Small intestine (tissue), 7 donors: ENCODE data around the gene FCN1. TPM values are rescaled to one million over a fixed set of nuclear protein-coding genes. Genes with fewer than 3 reads are reported as not detected.

Experiments
- DNase-seq, 2 donors: peaks; one replicate each; pipeline versions ENCODE4 v3.0.0 to v3.0.0-alpha.2; 2013
- FAIRE-seq: peaks from 2 replicates; lab custom pipeline; 2012; peaks lifted over from hg19 to GRCh38; lab: Jason Lieb, UNC
- H3K27ac ChIP-seq, 3 donors: one replicate each; pipeline ENCODE4 v1.5.1; 2013; ENCODE audit warnings: low read length in 2 of 3, mild to moderate bottlenecking in 2 of 3, control low read depth in 1 of 3, inconsistent platforms in 1 of 3, low read depth in 1 of 3, moderate library complexity in 1 of 3
- H3K27me3 ChIP-seq, 3 donors: one replicate each; pipeline ENCODE4 v1.6.1; 2013; ENCODE audit warnings: low read length in 3 of 3, inconsistent platforms in 1 of 3; ENCODE audit not compliant: control insufficient read depth in 3 of 3, insufficient read depth in 3 of 3
- H3K36me3 ChIP-seq, 3 donors: one replicate each; pipeline ENCODE4 v1.6.1; 2013; ENCODE audit warnings: low read length in 3 of 3, inconsistent platforms in 1 of 3, low read depth in 1 of 3, mild to moderate bottlenecking in 1 of 3, moderate library complexity in 1 of 3; ENCODE audit not compliant: control insufficient read depth in 3 of 3, insufficient read depth in 2 of 3
- H3K4me1 ChIP-seq, 3 donors: one replicate each; pipeline ENCODE4 v1.6.1; 2013; ENCODE audit warnings: low read length in 2 of 3, inconsistent platforms in 1 of 3, low read depth in 1 of 3, mild to moderate bottlenecking in 1 of 3, moderate library complexity in 1 of 3; ENCODE audit not compliant: control insufficient read depth in 3 of 3, insufficient read depth in 2 of 3
- H3K4me3 ChIP-seq, 3 donors: one replicate each; pipeline ENCODE4 v1.5.1; 2013; ENCODE audit warnings: low read length in 3 of 3, control low read depth in 1 of 3, inconsistent platforms in 1 of 3, low read depth in 1 of 3, mild to moderate bottlenecking in 1 of 3, moderate library complexity in 1 of 3
- H3K9me3 ChIP-seq, 2 donors: one replicate each; pipeline ENCODE4 v1.6.1; 2013; ENCODE audit warnings: low read depth in 1 of 2, low read length in 1 of 2; ENCODE audit not compliant: control insufficient read depth in 2 of 2, insufficient read depth in 1 of 2
- WGBS, 3 donors: extraction: QIAGEN DNeasy Blood & Tissue Kit; methylation state at CpG; one replicate each; pipeline ENCODE4 v1.1.7; 2013; 5-methylcytosine and 5-hydroxymethylcytosine counted together
- polyA plus RNA-seq, 4 donors: library from polyadenylated mRNA; stranded (reverse) in 3 of 4; unstranded in 1 of 4; fragments of 200-250 nt in 3 of 4; fragments of 120-200 nt in 1 of 4; gene quantifications; one replicate each; pipeline versions ENCODE4 v1.2.1 to v1.2.3, GENCODE V29; 2013
- donor health status: healthy with polysubstance abuse.
- donor health status: control.
- donor health status: control.
- donor health status: Bipolar disorder and iron deficiency.
- donor health status: healthy.

Gene FCN1
- polyA plus RNA-seq, 4 donors = 0.94 to 1.1 TPM; not detected in 2

DNA sequence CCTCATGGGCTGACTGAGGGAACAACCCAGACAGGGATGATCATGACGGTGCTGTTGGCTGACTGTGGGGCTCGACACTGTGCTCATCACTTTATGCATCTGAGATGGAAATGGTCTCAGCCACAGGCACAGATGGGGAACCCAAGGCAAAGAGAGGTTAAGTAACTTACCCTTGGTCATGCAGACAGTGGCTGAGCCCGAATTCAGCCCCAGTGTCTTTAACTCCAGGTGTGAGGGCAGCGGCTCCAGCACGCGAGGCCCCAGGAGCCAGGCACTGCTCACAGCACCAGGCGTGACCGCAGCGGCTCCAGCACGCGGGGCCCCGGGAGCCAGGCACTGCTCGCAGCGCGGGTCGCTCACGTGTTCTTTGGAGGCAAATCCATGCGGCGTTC, 45.3 kb upstream of the FCN1 start:
- DNase-seq (no peak), FAIRE-seq (no peak)
- Histone ChIP-seq H3K4me1 (no peaks in the 10 kb centered on the region), H3K4me3 (no peak overlapping the region), H3K9me3 (peaks cover 0 to 4% of the 10 kb centered on the region in 2 donors), H3K27me3 (no peaks in the 10 kb centered on the region), H3K27ac (no peak overlapping the region), H3K36me3 (no peaks in the 10 kb centered on the region)
- WGBS, 3 donors = 88 to 90% (median 89%) methylated on average over 19 of the region's 19 CpGs

GRCh38 chr9:134962065-134962972, 44.6 kb upstream of the FCN1 start:
- no peak for FAIRE-seq
- H3K9me3 ChIP-seq = peaks cover 0 to 4% of the 10 kb centered on the region in 2 donors
- no peaks in the 10 kb centered on the region for H3K36me3 ChIP-seq
- no peaks in the 10 kb centered on the region for H3K4me1 ChIP-seq
- no peak overlapping the region for H3K4me3 ChIP-seq
- H3K27me3 ChIP-seq = no peaks in the 10 kb centered on the region
- no peak for DNase-seq
- WGBS, 3 donors = 33 to 64% (median 37%) methylated on average over 16 of the region's 16 CpGs
- no peak overlapping the region for H3K27ac ChIP-seq

- Histone ChIP-seq H3K9me3 (peaks cover 0 to 4% of the 10 kb centered on the region in 2 donors), H3K4me3 (no peak overlapping the region), H3K27me3 (no peaks in the 10 kb centered on the region), H3K27ac (no peak overlapping the region), H3K36me3 (no peaks in the 10 kb centered on the region), H3K4me1 (no peaks in the 10 kb centered on the region)
- 26 to 75% (median 50%) methylated on average over 21 of the region's 21 CpGs for WGBS, 3 donors
- DNase-seq (no peak), FAIRE-seq (no peak)
Measured at GRCh38 chr9:134961331-134962064, 43.8 kb upstream of the FCN1 start.

DNA sequence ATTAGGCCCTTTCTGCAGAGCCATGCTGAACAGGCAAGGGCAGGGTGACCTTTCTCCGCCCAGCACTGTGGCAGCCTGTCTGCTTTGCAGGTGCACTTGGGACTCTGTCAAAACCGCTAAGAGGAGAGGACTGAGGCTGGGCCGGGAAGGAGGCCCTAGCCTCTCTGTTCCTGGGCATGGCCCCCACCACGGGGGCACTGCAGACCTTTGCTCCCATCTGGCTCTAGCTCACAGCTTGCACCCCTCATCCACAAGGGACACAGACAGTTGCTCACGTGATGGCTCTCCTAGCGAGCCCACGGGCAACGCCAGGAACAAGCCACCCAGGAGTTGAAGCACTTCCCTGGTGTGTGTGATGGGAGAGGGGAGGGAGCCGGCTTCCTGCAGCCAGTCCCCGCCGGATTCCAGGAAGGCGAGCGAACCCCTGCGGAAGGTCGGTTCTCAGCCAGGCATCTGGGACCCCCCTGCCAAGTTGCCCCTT, 43.0 kb upstream of the FCN1 start:
- Histone ChIP-seq H3K27me3 (no peaks in the 10 kb centered on the region), H3K36me3 (no peaks in the 10 kb centered on the region), H3K9me3 (peaks cover 0 to 4% of the 10 kb centered on the region in 2 donors), H3K27ac (no peak overlapping the region), H3K4me1 (no peaks in the 10 kb centered on the region), H3K4me3 (no peak overlapping the region)
- 29 to 69% (median 59%) methylated on average over 14 to 15 of the region's 15 CpGs for WGBS, 3 donors
- DNase-seq (no peak), FAIRE-seq (no peak)

- no peak for DNase-seq
- no peaks in the 10 kb centered on the region for H3K27me3 ChIP-seq
- no peak overlapping the region for H3K27ac ChIP-seq
- no peaks in the 10 kb centered on the region for H3K36me3 ChIP-seq
- no peaks in the 10 kb centered on the region for H3K4me1 ChIP-seq
- FAIRE-seq = no peak
- H3K9me3 ChIP-seq = peaks cover 0 to 4% of the 10 kb centered on the region in 2 donors
- WGBS, 3 donors = 67 to 90% (median 73%) methylated on average over 9 of the region's 9 CpGs
- no peak overlapping the region for H3K4me3 ChIP-seq
Measured at GRCh38 chr9:134959971-134960310, 42.2 kb upstream of the FCN1 start.

- WGBS, 3 donors = 85 to 92% (median 88%) methylated on average over 14 of the region's 14 CpGs
- H3K9me3 ChIP-seq = peaks cover 0 to 4% of the 10 kb centered on the region in 2 donors
- H3K27ac ChIP-seq = no peak overlapping the region
- no peaks in the 10 kb centered on the region for H3K36me3 ChIP-seq
- no peak overlapping the region for H3K4me3 ChIP-seq
- H3K4me1 ChIP-seq = no peaks in the 10 kb centered on the region
- H3K27me3 ChIP-seq = no peaks in the 10 kb centered on the region
- FAIRE-seq (no peak), DNase-seq (no peak)
Measured at GRCh38 chr9:134959126-134959970, 41.6 kb upstream of the FCN1 start.

DNA sequence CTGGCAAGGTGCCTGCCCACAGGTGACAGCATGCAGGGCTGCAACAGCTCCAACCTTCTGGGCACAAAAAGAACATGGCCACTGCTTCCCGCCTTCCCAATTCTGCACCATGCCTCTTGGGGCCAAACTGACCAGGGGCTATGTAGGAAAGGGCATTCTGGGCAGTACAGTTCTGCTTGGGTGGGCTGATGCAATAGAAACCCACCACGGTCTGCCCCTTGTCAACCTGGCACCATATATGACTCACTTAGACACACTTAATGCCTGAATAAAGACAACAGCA, 40.2 kb upstream of the FCN1 start:
- Histone ChIP-seq H3K27ac (no peak overlapping the region), H3K4me1 (no peaks in the 10 kb centered on the region), H3K36me3 (no peaks in the 10 kb centered on the region), H3K4me3 (no peak overlapping the region), H3K27me3 (no peaks in the 10 kb centered on the region), H3K9me3 (peaks cover 0 to 4% of the 10 kb centered on the region in 2 donors)
- WGBS, 3 donors = 82 to 91% (median 88%) methylated on average over 2 of the region's 2 CpGs
- FAIRE-seq (no peak), DNase-seq (no peak)
